Measurements from ENCODE around the gene SYNDIG1.

- TF ChIP-seq CTCF (conservative IDR thresholded peaks at IDR 0.05; ENCODE audit: low read length) (no peak), EZH2phosphoT487 (IDR thresholded peaks at IDR 0.05; ENCODE audit: borderline replicate concordance, low read depth, low read length) (no peak)
These were observed 167.7 kb downstream of the SYNDIG1 start for GRCh38 chr20:24637087-24637486.
